MM.1S (cell line): ENCODE results near the gene SWAP70.

Experiments used
- EZH2phosphoT487 ChIP-seq: fragments of 300-600 bp; sonication (generic); IDR thresholded peaks from 2 replicates; pipeline ENCODE4 v1.6.1; 2018; ENCODE audit warnings: antibody characterized with exemption, low read length
- TF ChIP-seq, protein P1 (sequence below): fragments of 300-600 bp; sonication (generic); IDR thresholded peaks from 2 replicates; pipeline ENCODE4 v1.5.1; 2016; ENCODE audit warnings: antibody characterized with exemption, low read length, mixed read lengths

- TF ChIP-seq, protein P1, sequence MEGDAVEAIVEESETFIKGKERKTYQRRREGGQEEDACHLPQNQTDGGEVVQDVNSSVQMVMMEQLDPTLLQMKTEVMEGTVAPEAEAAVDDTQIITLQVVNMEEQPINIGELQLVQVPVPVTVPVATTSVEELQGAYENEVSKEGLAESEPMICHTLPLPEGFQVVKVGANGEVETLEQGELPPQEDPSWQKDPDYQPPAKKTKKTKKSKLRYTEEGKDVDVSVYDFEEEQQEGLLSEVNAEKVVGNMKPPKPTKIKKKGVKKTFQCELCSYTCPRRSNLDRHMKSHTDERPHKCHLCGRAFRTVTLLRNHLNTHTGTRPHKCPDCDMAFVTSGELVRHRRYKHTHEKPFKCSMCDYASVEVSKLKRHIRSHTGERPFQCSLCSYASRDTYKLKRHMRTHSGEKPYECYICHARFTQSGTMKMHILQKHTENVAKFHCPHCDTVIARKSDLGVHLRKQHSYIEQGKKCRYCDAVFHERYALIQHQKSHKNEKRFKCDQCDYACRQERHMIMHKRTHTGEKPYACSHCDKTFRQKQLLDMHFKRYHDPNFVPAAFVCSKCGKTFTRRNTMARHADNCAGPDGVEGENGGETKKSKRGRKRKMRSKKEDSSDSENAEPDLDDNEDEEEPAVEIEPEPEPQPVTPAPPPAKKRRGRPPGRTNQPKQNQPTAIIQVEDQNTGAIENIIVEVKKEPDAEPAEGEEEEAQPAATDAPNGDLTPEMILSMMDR, result no peak
- TF ChIP-seq EZH2phosphoT487, result no peak
These were observed 54.3 kb downstream of the SWAP70 start for GRCh38 chr11:9718147-9718546.
